Putamen (tissue), 1 donor: Measurements from ENCODE around the gene STAC2.
"Not testable (repeated sequence)": the region's sequence is repeated elsewhere in the genome, so short reads cannot be mapped to it uniquely, and the experiment has no call there.

ENCODE experiments used
- DNase-seq: peaks from one replicate; pipeline ENCODE4 v3.0.0-alpha.2; 2016; ENCODE audit warnings: low spot score

The STAC2 gene, protein sequence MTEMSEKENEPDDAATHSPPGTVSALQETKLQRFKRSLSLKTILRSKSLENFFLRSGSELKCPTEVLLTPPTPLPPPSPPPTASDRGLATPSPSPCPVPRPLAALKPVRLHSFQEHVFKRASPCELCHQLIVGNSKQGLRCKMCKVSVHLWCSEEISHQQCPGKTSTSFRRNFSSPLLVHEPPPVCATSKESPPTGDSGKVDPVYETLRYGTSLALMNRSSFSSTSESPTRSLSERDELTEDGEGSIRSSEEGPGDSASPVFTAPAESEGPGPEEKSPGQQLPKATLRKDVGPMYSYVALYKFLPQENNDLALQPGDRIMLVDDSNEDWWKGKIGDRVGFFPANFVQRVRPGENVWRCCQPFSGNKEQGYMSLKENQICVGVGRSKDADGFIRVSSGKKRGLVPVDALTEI

DNA sequence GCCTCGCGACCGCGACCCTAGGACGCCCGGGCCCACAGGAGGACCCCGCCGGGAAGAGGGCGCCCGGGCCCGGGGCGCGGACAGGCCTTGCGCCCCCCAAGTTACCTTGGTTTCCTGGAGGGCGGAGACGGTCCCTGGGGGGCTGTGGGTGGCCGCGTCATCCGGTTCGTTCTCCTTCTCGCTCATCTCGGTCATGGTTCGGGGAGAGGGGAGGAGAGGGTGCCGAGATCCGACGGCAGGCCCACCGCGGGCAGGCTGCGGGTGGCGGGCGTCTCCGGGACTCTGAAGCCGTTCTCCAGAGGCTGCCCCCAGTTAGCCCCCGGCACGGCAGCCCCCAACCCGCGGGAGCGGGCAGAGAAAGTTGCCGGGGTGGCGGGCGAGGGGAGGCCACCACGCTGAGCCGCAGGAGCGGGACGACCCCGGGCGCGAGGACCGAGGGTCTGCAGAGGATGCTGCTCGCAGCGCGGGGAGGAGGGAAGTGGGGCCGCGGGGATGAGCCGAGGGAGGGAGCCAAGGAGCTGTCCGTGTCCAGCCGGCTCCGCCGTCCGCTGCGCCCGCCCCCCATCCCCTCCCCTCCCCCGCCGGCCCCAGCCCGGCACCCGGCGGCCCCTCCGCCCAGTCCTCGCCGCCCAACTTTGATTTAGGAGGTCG, at the start of gene STAC2:
Gene STAC2 (minus strand): TSS at position 638 of the 651 bp plus-strand sequence. CDS start 443 bp downstream, at position 195.
- no peak for DNase-seq

DNA sequence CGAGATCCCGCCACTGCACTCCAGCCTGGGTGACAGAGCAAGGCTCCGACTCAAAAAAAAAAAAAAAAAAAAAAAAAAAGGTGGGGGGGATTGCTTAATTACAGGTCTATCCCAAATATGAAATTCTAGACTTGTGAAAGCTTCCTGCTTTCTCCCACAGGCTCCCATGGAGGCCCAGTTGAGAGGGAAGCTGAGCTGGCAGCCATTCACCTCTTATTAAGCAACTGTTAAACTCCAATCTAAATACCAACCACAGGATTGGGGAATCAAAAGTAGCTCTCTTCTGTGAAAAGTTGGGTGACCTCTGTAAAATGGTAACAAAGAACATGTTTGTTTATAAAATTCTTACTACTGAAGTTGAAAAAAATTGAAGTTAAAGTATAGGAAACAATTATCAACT, 45.8 kb upstream of the STAC2 start:
- no peak for DNase-seq

DNA sequence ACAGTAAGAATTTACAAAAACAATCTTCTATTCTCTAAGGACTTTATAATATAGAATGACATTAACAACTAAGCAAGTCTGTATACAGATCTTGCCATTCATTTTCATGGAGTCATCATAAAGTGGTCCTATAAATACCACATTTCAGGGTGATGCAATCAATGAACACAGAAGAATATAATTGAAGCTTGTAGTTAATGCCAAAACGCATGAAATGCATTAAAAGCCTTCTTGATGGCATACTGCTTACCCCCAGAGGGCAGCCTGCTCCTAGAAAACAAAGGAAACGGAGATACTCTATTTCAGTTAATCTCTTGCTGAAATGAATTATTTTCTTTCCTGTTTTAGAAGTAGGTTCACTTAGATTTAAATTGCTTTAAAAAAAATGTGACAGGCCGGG, 45.2 kb upstream of the STAC2 start:
- peak; percentile 12 for DNase-seq

DNA sequence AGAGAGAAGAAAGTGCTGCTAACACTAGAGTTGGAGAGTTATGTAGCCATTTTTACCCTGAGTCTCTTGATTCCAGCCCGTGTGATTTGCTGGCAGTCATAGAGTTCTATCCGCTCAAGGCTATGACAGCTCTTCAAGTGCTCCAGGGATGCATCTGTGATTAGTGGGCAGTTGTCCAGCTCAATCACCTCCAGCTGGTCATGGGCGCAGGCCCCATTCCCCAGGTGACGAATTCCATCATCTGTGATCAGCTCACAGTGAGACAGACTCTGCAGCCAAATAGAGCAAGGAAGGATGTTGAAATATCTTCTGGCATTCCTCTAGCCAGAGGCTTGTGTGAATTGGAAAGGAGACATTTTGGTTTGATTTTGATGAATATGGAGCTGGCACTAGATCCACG, 38.4 kb upstream of the STAC2 start:
- no peak for DNase-seq

DNA sequence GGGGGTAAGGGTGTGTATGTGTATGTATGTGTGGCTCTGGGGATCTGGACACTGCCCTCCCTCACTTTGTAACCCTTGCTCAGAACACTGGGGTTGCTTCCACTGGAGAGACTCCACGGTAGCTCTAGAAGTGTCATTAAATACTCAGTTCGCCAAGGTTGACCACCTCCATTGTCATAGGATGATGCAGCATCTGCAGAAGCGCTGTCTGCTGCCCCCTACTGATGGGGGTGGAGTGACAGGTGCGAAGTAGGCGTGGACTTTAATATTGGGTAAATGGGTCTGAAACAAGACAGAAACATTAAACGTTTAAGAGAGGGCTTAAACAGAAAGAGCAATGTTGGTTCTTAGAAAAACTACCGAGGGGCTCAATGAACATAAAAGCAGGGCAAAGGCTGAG, 35.5 kb upstream of the STAC2 start:
- no peak for DNase-seq

DNA sequence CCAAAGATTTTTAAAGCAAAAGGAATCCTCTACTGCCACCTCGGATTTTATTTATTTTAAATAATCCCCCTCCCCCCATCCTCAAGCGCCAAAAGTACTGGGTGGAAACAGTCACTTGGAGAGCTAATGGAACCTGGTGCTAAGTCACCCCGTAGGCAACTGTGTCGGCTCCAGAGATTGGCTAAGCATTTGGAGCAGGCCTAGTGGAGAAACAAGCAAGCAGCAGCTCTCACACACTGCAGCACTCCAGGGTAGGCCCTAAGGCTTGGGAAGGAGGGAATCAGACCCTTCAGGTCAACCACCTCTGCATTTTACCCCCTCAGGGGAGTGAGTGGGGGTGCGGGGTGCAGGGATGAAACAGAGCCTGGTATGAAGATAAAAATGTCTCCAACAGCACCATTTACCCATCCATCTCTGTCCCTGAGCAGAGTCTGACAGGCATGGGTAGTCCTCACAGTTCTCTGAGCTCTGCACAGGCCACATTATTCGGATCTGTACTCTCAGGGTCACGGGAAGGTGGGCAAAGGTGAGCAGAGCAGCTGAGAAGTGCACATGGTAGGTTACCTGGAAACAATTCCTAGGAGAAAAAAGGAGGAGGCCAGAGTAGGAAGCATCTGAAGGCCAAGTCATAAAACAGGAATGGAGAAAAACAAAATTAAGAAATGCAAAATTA, 27.2 kb upstream of the STAC2 start:
- no peak for DNase-seq

DNA sequence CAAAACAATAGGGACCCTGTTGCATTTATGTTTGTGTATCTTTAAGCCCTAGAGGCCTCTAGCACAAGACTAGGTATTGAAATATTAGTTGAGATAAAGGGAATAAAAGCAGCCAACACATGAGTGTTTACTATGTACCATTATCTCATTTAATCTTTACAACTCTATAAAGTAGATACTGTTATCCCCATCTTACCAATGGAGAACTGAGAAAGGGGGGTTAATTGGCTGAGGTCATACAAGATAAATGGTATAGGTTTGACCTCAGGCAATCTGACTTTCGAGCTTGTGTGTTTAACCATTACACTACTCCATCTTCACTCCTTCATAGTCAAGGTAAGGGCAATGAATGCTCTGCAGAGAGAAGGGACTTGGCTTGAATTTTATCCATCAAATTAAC, 26.3 kb upstream of the STAC2 start:
- no peak for DNase-seq

DNA sequence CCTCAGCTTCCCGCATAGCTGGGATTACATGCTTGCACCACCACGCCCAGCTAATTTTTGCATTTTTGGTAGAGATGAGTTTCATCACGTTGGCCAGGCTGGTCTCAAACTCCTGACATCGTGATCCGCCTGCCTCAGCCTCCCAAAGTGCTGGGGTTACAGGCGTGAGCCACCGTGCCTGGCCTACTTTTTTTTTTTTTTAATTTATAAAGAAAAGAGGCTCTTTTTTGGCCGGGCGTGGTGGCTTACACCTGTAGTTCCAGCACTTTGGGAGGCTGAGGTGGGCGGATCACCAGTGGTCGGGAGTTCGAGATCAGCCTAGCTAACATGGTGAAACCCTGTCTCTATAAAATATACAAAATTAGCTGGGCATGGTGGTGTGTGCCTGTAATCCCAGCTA, 24.3 kb upstream of the STAC2 start:
- DNase-seq: not testable (repeated sequence)

DNA sequence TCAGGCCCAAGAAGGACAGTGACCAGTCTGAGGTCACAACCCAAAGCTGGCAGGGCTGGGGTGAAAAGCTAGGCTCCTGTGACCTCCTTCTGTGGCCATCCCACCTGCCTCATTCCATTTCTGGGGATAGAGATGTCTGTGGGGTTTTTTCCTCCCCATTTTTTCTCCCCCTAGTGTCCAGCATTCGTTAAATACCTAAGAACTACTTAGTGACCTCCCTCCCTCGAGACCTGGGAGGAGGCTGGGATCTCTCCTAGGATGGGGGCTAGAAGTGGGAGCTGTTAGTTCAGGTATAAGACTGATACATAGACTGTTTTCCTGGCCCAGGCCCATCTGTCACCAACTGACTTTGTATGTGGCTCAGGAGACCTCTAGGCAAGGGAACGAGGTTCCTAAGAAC, 20.5 kb upstream of the STAC2 start:
- DNase-seq: no peak

DNA sequence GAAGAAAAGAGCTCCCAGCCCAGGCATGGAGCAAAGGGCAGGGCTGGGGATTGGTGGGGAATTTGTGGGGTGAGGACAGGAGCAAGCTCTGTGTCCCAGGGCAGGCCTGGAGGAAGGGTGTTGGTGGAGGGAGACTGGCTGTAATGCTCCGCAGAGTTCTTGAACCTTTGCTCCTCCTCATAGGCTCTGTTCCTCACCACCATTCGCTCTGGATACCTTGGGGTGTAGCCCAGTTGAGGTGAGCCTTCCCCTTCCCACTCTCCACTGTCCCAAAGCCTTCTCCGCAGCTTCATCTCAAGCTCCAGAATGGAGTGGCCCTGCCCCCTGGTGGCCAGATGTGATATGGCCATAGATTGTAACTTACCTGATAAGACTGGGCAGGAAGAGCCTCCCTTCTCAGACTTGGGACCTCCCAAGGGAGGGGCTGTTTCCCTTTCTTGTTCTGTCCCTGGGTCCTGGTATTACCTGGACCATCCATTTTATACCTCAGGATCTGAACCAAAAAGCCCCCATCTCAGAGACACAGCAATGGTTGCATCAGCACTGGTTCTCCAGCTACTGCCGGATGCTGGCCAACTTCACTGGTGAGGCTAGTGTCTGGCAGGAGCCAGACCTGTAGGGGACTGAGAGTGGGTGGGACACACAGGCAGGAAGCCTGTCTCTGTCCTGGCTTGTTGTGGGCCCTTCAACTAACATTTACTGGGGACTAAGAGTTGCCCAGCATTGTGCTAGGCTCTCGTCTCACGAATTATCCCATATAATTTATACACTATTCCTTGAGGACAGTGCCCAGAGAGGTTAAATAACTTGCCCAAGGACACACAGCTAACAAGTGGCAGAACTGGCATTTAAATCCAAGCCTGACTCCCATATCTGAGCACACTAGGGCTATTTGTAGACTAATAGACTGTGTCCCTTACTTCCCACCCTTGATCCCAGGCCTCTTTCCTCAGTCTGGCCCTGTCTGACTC, 19.1 kb upstream of the STAC2 start:
- DNase-seq: peak; percentile 69

DNA sequence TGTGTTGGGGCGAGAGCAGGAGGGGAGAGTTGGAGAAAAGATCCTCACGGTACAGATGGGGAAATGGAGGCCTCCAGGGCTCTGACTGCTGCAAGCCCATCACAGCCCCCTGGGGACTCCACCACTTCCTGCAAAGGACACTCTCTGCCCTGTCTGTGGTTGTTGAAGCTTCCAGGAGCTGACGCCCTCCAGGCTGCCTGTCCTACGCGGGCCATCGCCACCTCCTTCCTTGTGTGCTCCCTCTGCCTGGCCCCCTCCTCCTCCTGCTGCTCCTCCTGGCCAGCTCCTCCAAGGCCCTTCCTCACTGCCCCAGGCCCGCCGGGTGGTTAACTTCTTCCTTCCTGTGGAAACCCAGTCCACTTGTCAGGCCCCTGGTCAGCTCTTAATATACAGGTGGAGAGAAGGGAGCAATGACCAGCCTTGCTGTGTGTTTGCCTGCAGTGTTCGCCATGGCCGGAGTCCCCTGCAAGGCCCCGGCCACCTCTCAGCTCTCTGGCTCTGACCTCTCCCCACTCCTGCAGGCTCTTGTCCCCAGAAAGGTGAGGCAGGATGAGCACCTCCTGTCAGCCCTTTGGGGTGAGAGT, 18.4 kb upstream of the STAC2 start:
- DNase-seq: no peak

DNA sequence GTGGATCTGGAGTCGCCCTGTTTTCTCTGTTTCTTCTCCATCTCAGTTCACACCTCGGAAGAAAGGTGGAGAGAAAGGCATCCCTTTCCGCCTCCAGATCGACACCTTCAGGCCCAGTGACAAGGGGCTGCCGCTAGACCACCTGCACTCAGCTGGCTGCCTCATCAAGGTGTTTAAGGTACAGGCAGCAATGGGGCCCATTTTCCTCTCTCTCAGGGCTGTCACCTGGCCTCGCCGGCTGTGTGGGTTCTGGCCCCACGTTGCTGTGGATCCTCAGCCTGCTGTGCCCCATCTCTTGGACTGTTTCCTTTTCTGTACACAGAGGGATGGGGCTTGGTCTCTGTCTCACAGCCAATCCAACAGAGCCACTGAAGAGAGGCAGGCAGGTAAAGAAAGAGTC, 17.4 kb upstream of the STAC2 start:
- DNase-seq: no peak

DNA sequence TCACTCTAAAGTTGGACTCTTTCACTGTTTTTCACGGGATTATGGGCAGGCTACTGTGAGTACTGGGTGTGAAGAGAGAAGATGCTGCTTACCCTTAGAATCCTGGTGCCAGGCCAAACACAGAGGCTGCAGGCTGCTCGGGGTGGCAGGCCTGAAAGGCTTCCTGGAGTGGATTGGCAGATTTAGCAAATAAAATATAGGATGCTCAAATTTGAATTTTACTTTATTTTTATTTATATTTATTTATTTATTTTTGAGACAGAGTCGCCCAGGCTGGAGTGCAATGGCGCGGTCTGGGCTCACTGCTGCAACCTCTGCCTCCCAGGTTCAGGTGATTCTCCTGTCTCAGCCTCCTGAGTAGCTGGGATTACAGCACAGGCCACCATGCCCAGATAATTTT, 14.9 kb upstream of the STAC2 start:
- no peak for DNase-seq

DNA sequence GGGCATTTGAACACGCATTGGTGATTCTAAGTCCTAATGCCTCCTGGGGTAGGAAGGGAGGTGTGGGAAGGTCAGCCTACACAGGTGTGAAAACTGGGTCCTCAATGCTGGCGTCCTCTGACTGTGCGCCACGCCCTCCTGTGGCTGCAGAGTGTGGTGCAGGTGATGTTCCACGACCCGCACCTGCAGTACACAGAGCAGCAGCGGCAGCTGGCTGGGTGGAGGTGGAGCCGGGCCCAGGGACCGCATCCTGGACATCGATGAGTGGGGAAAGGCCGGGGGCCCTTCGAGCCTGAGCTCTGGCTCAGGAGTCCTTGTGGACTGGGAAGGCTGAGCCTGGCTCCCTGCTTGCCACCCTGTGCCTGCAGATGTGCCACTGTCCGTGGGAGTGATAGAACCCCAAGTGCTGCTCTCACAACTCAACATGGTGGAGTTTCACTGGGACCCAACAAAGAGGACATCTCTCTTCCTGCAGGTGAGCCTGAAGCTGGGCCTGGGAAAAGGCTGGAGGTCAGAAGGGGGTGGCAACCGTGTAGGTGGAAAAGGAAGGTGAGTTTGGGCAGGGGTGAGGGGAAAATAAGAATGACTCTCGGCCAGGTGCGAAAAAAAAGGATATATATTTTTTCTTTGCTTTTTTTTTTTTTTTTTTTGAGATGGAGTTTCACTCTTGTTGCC, 14.0 kb upstream of the STAC2 start:
- no peak for DNase-seq

DNA sequence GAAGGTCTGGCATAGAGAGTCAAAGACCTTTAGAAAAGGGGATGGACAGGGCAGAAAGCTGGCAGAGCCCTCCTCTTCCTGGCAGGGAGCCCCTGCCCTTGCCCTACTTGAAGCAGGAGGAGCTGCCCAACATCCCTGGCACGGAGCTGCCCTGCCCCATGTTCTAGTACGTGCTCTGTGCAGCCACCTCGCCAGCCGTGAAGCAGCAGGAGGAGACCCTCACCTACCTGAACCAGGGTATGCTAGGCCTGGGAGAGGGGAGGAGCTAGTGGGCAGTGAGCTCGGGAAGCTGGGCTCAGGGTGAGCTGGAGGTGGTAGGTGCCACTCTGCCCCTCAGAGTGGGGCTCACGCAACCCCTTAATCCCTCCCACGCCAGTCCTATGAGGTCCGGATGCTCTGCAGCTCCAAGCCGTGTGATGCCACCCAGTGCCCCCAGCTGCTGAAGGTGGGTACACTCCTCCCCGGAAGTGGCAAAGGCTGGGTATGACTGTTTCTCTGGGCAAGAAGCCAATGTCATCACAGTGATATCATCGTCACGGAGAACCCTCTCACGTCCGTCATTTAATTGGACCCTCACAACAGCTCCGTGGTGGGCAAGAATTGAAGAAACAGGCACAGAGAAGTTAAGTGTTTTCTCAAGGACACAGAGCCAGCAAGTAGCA, 12.7 kb upstream of the STAC2 start:
- DNase-seq: no peak

DNA sequence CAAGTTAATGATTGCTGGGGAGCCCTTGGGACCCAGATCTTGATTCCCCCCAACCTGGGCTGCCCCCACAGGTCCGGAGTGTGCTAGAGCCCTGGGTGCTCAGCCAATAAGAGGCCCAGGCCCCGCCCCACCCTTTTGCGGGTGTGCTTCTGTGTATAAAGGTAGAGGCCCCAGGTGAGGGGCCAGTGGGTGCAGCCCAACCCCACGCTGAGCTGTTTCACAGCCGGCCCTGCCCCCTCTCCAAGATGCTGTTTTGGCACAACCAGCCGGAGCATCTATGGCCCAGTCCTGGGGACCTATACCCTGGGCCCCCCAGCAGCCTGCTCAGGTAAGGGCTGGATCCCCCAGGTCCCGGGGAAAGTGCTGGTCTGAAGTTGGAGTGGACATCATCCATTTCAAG, 11.8 kb upstream of the STAC2 start:
- DNase-seq: no peak

DNA sequence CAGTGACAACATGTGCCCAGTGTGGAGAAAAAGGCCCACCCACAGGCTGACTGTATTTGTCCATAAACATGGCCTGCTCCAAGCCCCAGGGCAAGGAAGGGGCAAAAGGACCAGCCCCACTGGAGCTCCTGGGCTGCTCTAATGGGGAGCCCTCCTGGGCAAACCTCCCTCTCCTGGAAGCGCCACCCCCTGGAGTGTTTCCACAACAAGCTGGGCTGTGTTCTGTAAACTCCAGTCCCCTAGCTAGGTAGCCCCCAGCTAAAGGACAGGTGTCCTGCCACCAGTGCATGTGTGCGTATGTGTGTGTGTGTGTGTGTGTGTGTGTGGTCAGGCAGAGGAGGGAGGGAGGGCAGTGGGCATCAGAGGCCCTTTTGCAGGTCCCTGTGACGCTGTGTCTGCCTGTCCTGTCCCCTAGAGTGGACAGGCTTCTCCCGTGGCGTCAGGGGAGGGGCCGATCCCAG, 11.3 kb upstream of the STAC2 start:
- DNase-seq: no peak

DNA sequence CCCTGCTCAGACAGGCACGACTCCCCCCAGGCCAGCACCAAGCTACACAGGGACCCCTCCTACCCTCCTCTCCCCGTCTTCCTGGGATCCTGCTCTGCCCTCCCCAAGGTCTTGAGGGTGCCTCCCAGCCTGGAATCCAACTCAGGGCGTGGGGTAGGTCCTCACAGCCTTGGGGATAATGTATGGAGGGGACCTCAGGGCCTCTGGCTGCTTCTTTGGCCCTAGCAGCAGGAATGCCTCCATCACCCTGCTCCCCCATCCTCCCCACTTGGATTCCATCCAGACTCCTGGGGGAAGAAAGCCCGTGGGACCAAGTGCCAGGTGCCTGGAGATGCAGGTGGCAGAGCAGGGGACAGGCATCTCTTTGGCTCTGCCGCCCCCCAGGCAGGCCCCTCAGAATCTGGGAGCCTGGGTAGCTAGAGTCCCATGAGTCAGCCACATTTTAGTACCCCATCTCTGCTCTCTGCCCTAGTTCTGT, 10.7 kb upstream of the STAC2 start:
- DNase-seq: no peak

DNA sequence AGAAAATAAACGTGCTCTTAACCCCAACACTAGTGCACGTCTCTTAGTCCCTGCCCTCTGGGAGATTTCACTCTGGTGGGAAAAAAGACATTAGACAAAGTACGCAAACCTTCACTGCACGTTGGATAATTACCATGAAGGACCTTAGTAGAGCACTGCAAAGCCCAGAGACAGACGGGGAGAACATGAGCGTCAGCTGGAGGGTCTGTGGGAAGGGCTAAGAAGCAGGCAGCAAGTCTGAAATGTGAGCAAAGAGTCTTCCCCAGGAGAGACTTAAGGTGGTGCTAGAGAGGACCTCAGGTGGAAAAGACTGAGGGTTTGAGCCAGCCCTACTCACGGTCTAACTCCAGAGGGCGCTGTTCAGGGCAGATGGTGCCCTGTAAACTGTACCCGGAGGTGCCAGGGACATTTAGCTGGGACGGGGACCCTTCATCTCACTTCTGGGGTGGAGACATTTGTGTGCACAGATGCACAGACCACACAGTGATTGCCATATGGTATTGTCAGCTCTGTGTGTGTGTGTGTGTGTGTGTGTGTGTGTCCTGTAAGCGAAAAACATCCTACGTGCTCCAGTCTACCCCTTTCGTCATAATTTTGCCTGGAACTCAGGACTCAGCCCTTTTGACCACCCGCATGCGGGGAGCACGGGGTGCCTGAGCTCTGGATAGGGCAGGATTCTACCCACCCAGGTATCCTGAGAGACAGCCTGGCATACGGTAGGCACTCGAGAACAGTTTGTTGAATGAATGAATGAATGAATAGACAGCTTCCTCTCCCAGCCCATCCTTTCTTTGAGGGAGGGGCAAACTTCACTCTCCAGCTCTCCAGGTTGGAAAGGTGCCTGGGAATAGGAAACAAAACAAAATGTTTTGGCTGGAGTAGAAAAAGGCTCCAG, 10.1 kb upstream of the STAC2 start:
- no peak for DNase-seq
